HG03558 (cell line): ENCODE data around the gene TLR9.

Experiments used
- ATAC-seq: cut with Tn5 transposase; IDR thresholded peaks from one replicate; pipeline ENCODE4 v1.9.1; 2021; ENCODE audit warnings: moderate number of reproducible peaks; ENCODE audit not compliant: unreplicated experiment; ENCODE audit errors: extremely low read depth

TLR9 gene

DNA sequence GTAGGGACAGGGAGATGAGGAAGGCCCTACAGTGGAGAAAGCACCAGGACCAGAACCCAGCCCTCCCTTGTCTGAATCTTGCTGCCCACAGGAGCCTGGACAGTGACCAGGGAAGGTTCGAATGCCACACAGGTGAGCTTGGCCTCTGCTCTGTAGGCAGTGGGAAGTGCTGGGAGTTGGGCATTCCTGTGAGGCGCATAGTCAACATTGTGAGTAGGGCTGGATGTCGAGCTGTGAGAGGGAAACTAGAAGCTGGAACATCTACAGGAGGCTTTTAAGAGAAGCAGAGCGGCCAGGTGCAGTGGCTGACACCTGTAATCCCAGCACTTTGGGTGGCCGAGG, 47.8 kb downstream of the TLR9 start:
- ATAC-seq: no peak

DNA sequence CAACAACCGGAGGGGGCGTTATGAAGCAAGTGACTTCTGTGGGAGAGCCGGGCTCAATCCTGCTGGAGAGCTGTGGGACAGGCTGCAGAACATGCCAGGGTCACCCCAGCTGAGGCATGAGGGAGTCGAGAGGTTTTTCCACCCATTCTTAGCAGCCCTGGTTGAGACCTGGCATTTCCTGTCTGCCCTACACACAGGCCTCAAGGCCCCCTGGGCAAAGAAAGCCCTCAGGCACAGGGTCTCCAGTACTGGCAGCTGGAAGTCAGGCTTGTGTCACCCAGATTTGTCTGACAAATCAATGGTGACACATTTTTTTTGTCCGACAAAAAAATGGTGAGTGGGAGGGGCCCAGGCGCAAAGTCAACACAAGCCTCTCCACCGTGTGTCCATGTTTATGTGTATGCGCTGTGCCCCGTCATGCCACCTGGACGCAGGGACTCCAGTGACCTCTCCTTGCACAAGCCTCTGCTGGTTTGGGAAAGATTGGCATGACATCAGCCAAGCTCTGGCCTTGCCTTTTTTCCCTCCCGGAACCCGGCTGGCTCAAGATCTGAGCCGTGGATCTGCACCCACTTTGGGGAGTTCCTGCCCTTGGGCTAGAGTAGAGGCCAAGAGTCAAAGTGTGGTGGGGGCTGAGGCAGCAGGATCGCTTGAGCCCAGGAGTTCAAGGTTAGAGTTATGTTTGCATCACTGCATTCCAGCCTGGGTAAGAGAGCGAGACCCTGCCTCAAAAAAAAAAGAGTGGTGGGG, 48.3 kb downstream of the TLR9 start:
- no peak for ATAC-seq

DNA sequence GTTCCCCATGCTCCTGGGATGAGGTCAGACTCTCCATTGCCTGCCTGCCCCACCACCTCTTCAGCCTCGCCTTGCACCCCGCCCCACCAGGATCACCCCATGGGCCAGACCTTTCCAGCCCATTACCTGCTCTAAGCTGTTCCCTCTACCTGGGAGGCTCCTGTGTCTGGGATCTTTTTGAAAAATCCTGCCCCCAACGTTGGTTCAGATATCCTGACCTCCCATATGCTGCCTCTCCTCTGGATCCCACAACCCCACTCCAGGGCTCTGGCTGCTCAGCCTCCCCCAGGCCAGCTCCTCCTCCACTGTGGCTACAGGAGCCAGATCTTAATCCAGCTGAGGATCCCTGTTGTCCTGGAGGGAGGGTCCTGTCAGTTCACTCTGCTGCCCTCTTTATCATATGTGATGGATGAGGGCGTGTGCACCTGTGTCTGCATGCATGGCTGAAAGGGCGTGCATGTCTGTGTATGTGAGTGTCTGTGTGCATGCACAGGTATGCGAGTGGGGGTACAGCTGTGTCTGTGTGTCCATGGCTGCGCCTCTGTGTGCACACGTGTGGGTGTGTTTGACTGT, 49.2 kb downstream of the TLR9 start:
- ATAC-seq: no peak

DNA sequence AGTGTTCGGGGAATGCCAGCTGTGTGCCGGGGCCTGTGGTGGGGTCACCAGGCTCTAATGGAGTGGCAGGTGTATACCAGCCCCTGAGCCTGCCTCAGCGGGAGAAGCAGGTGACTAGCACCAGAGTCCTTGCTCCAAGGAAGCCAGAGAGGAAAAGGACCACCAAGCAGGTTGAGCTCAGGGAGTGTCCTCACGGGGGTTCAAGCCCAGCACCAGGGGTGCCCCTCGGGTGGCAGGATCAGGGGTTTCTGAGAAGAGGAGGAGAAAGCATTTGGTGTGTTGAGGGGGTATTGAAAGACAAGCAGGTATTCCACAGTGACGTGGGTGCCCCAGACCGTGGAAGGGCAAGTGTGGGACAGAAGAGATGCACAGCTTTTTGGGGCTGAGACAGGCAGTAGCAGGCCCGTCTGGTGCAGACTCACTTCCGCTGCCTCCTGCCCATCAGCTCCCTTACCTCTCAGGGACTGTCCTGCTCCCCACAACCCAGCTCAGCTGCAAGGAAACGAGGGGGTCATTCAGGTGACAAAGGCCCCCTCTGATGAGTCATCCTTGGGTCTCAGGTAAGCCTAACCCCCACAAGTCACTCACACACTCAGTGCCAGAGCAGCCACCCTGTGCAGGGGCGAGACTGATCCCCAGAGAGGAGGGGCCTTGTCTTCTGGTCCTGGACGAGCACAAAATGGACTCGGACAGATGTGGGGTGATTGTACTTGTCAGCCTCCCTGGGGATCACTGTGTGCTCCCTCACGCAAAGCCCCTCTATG, 49.8 kb downstream of the TLR9 start:
- no peak for ATAC-seq

DNA sequence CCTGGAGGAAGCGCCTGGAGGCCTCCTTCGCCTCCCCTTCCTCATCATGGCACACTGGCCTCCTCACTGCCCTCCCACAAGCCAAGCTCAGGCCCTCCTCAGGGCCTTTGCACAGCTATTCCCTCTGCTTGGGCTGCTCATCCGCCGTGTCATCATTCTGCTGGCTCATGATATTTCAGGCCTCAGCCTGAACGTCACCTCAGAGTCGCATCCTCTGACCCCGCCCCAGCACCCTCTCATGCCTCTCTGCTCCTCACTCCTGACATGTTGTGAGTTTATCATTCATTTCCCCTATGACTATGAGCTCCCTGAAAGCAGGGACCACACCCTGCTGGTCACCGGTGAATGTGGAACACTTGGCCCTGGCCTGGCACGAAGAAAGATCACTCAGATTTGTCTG, 50.5 kb downstream of the TLR9 start:
- no peak for ATAC-seq

DNA sequence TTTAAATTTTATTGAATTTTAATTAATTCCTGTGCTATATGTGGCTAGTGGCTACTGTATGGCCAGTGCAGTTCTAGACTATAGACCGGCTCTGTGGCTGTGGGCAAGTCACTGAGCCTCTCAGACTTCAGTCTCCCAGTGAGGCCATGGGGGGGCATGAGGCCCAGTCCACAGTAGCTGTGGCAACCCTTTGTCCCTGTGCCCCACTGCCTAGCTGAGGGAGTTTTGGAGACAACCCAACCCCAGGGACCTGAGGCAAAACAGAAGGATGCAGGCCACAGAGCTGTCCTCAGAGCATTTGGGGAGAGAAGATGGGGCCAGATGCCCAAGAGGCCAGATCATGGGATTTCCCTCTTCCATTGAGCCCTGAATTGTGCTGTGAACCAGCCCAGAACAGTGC, 52.3 kb downstream of the TLR9 start:
- no peak for ATAC-seq

DNA sequence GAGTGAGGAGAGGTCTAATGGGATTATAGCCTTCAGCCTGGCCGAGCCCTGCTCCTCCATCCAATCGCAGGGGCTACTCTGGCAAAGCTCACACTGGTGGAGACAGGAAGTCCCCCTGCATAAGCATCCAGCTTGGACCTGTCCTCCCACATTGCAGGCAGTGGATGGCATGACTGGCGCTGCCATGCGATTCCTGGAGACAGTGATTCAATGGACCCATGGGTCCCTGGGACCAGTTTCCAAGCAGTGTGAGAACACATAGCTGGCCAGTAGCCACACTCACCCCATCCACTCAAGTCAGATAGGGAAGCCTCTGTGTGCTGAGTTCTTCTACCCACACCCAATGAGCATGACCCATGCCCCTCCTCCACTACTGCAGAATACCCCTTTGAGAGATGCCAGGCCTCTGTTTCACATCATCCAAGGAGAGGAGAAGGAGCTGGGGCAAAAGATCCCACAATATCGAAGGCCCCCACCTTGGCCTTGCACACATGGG, 53.1 kb downstream of the TLR9 start:
- ATAC-seq: no peak

DNA sequence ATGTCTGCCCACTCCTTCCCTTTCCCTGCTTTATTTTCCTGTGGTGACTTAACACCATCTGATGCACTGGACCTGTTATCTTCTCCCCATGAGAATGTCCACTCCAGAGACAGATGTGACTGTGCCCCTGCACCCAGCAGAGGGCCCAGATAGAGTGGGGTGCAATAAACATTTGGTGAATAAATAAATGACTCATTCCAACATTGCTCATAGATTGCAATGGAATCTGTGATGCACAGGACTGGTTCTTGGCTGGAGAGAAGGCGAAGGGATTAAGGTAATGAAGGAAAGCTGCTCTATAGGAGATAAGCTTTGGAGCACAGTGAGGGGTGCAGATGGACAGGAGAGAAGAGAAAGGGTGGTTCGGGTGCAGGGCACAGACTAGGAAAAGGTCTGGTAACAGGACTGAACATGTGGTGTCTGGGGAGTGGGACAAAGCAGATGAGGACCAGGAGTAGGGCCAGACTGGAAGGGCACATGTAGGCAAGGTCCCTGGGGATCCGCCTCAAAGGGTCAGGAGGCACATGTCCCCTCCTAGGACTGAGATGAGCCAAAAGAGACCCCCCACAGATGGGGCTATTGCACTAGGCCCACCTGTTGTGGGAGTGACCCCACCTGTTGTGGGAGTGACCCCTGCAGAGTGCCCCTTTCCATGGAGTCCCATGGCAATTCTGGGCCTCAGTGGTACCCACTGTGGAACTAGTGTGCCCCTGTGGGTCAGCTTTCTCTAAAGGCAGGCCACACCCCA, 53.8 kb downstream of the TLR9 start:
- ATAC-seq: no peak
